B cell (primary cell): ENCODE measurements around the gene RPL11. TPM values are rescaled to one million over a fixed set of nuclear protein-coding genes. Genes with fewer than 3 reads are reported as not detected.

ENCODE experiments used
- ATAC-seq: fragments of 200-7000 bp; cut with Tn5 transposase; one replicate; pipeline ENCODE4 v1.10.0; 2021; ENCODE audit warnings: low read depth, mild to moderate bottlenecking, moderate number of reproducible peaks, moderate library complexity
- CTCF ChIA-PET: fragments of 350-600 bp; sonication (Branson Sonifier 250); formaldehyde crosslinking; loops from one replicate; lab custom pipeline; 2021; ENCODE audit warnings: antibody characterized with exemption, inconsistent platforms; lab: Charles Lee
- POLR2A ChIA-PET: fragments of 350-600 bp; sonication (Branson Sonifier 250); formaldehyde crosslinking; loops from one replicate; lab custom pipeline; 2021; ENCODE audit warnings: antibody characterized with exemption; lab: Charles Lee
- DNase-seq: peaks from one replicate; pipeline ENCODE4 v3.0.0; 2013
- H2AFZ ChIP-seq: 2 replicates; pipeline ENCODE4 v1.6.1; 2012; ENCODE audit warnings: mild to moderate bottlenecking, low read depth, low read length; ENCODE audit not compliant: insufficient read depth, poor library complexity, severe bottlenecking
- H3K27ac ChIP-seq, 2 donors: 1 replicate in 1 of 2; 2 replicates in 1 of 2; pipeline ENCODE4 v1.5.1; 2012 to 2013; ENCODE audit warnings: low read length in 2 of 2, mild to moderate bottlenecking in 2 of 2, moderate library complexity in 1 of 2
- H3K27me3 ChIP-seq, 4 experiments: fragments of 200-600 bp in 1 of 4; sonication (generic) in 1 of 4; replicated peaks in 1 of 4; 1 replicate in 2 of 4; 2 replicates in 2 of 4; pipeline versions ENCODE4 v1.6.1 to v1.7.0; 2013 to 2016; ENCODE audit warnings: low read length in 3 of 4, mild to moderate bottlenecking in 2 of 4, mixed read lengths in 1 of 4, moderate library complexity in 1 of 4; ENCODE audit not compliant: insufficient read depth in 4 of 4, control insufficient read depth in 3 of 4; ENCODE audit errors: control extremely low read depth in 1 of 4
- H3K36me3 ChIP-seq, 2 experiments: replicated peaks in 1 of 2; 1 replicate in 1 of 2; 2 replicates in 1 of 2; pipeline versions ENCODE4 v1.6.1 to v1.7.1; 2013; ENCODE audit warnings: low read length in 1 of 2; ENCODE audit not compliant: insufficient read depth in 2 of 2, control insufficient read depth in 1 of 2; ENCODE audit errors: control extremely low read depth in 1 of 2, extremely low read depth in 1 of 2
- H3K4me1 ChIP-seq, 2 donors: fragments of 200-600 bp in 1 of 2; sonication (generic) in 1 of 2; 1 replicate in 1 of 2; 2 replicates in 1 of 2; pipeline versions ENCODE4 v1.5.1 to v1.6.1; 2013 to 2017; ENCODE audit warnings: low read length in 2 of 2; ENCODE audit not compliant: control insufficient read depth in 2 of 2, insufficient read depth in 2 of 2
- H3K4me2 ChIP-seq: replicated peaks from 2 replicates; pipeline ENCODE3; 2012; ENCODE audit warnings: mild to moderate bottlenecking, low read depth, low read length; ENCODE audit not compliant: poor library complexity, severe bottlenecking
- H3K4me3 ChIP-seq, 5 experiments: fragments of 200-600 bp in 1 of 5; sonication (generic) in 1 of 5; 1 replicate in 3 of 5; 2 replicates in 2 of 5; pipeline versions ENCODE4 v1.5.1 to v1.7.0; 2011 to 2016; ENCODE audit warnings: low read length in 4 of 5, mild to moderate bottlenecking in 4 of 5, low read depth in 2 of 5, control low read depth in 1 of 5, moderate library complexity in 1 of 5; ENCODE audit not compliant: insufficient read depth in 1 of 5; ENCODE audit errors: control extremely low read depth in 1 of 5, extremely low read depth in 1 of 5
- H3K79me2 ChIP-seq: fragments of 200-600 bp; sonication (generic); one replicate; pipeline ENCODE4 v1.6.0; 2016; ENCODE audit warnings: low read length; ENCODE audit not compliant: control insufficient read depth, insufficient read depth
- H3K9ac ChIP-seq: fragments of 200-600 bp; sonication (generic); 2 replicates; pipeline ENCODE4 v1.6.1; 2017; ENCODE audit warnings: mild to moderate bottlenecking, low read length, moderate library complexity
- H3K9me3 ChIP-seq, 3 donors: one replicate each; pipeline versions ENCODE4 v1.6.1 to v1.7.1; 2013; ENCODE audit warnings: low read length in 2 of 3; ENCODE audit not compliant: control insufficient read depth in 2 of 3, insufficient read depth in 1 of 3; ENCODE audit errors: control extremely low read depth in 1 of 3
- H4K20me1 ChIP-seq: 2 replicates; pipeline ENCODE4 v1.6.0; 2012; ENCODE audit warnings: mild to moderate bottlenecking, low read length; ENCODE audit not compliant: insufficient read depth, control insufficient read depth, poor library complexity, severe bottlenecking
- H3K27ac Mint-ChIP-seq: one replicate; pipeline ENCODE4 v1.8.0; 2021; ENCODE audit warnings: mixed read lengths
- H3K27me3 Mint-ChIP-seq: one replicate; pipeline ENCODE4 v1.8.0; 2021; ENCODE audit warnings: mixed read lengths
- H3K4me1 Mint-ChIP-seq: one replicate; pipeline ENCODE4 v1.8.0; 2021; ENCODE audit warnings: mixed read lengths
- H3K4me3 Mint-ChIP-seq: one replicate; pipeline ENCODE4 v1.8.0; 2021; ENCODE audit warnings: mixed read lengths
- H3K9me3 Mint-ChIP-seq: one replicate; pipeline ENCODE4 v1.8.0; 2022; ENCODE audit warnings: mixed read lengths; ENCODE audit not compliant: insufficient read depth
- EZH2 ChIP-seq: IDR thresholded peaks from 2 replicates; pipeline ENCODE4 v1.6.1; 2012; ENCODE audit warnings: borderline replicate concordance, low read depth, mild to moderate bottlenecking, moderate library complexity, low read length; ENCODE audit not compliant: insufficient read depth, poor library complexity, severe bottlenecking
- WGBS: methylation state at CpG from one replicate; pipeline ENCODE4 v1.1.5; 2013; ENCODE audit warnings: missing lambda C conversion rate; ENCODE audit not compliant: insufficient coverage; 5-methylcytosine and 5-hydroxymethylcytosine counted together
- intact Hi-C: fragments of 100-400 bp; cut with micrococcal nuclease; formaldehyde crosslinking; loops from one replicate; pipeline ENCODE4 v1.10.0; 2022
- polyA minus RNA-seq: library from RNA; depleted of rRNA, polyadenylated mRNA; stranded (reverse); fragments of >200 nt; gene quantifications from 2 replicates; pipeline ENCODE4 v1.2.3, GENCODE V29; 2012
- polyA plus RNA-seq: library from polyadenylated mRNA; depleted of rRNA; stranded (reverse); fragments of >200 nt; gene quantifications from 2 replicates; pipeline ENCODE4 v1.2.3, GENCODE V29; 2012
- total RNA-seq, 2 donors: library from RNA; stranded (reverse); fragments of 120-200 nt in 1 of 2; gene quantifications; 1 replicate in 1 of 2; 2 replicates in 1 of 2; pipeline versions ENCODE4 v1.2.3 to v1.2.4, GENCODE V29; 2013 to 2022
- TF ChIP-seq, protein P1 (sequence below): fragments of 200-600 bp; IDR thresholded peaks from one replicate; pipeline ENCODE4 v1.8.0; 2022; ENCODE audit warnings: antibody characterized with exemption, mild to moderate bottlenecking

Gene RPL11
- total RNA-seq = 1,439 and 1,539 TPM in 2 replicates
- 5,101 TPM for total RNA-seq (2013)
- polyA plus RNA-seq = 1,373 and 1,928 TPM in 2 replicates
- 1,240 and 1,317 TPM in 2 replicates for polyA minus RNA-seq

DNA sequence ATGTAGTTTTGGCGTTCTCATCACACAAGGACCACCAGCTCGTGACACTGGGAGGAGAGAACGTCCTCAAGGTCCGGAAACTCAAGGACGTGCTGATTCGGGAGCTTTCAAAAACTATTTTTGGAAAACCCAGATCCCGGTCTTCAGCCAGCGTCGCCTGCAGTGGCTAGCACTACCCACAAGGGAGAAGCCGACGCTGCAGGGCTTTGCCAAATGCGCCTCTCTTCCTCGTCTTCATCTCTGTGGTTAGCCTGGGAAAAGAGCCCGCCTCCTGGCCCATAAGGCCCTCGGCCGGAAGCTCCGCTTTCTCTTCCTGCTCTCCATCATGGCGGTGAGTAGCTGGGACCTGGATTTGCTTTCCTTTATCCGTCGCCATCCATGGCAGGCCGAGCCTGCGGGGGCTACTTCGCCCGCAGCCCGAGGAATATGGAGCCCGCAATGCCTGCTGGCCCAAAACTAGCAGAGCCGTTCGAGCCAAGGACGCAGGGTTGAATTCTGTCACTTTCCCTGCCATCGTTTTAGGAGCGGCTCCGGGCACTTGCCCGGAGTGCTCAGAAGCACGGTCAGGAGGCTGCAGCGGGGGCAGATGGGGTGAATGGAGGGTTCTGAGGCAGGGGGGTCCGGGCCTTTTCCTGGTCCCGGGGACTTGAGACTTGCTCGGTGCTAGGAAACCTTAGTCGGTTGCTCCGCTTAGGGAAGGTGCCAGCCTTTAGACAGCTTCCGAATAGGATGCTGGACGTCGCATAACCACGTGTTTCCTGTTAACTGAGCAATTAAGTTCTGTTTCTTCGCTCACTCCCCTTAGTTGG, at the start of gene RPL11:
RPL11 (plus strand) TSS at position 308 of the 809 bp plus-strand sequence; CDS start at position 326, 18 bp downstream.
- Histone ChIP-seq H3K4me1 (peaks cover 16 to 22% of the 10 kb centered on the region in 2 donors), H2AFZ (peak within 1 kb of the TSS; percentile 71), H3K4me2 (peak within 1 kb of the TSS; percentile 81), H3K9ac (peak within 1 kb of the TSS; percentile 82), H3K27me3 (no peaks in the 10 kb centered on the region), H3K27ac (peak within 1 kb of the TSS; percentile 79 to 84), H3K79me2 (peaks cover 15% of the 10 kb centered on the region), H4K20me1 (peaks cover 37% of the 10 kb centered on the region), H3K36me3 (peaks cover 2 to 43% of the 10 kb centered on the region in 2 experiments), H3K9me3 (peaks cover 0 to 7% (median 0%) of the 10 kb centered on the region in 3 donors), H3K4me3 (peak within 1 kb of the TSS; percentile 76 to 99 (median 77))
- no peaks in the 10 kb centered on the region for H3K27me3 Mint-ChIP-seq
- peak; percentile 92 for DNase-seq
- no peaks in the 10 kb centered on the region for H3K9me3 Mint-ChIP-seq
- intact Hi-C loops = loop anchor here (1.0 to 10.0 kb wide), 8 partner anchors 29 to 723 kb away; partner anchors contain the start of genes ELOA, FUCA1, NIPAL3 and STPG1
- ChIA-PET POLR2A (interaction anchor here (0.6 to 2.6 kb wide), 13 partner anchors 29 to 347 kb away, joined by 3 to 20 read pairs (median 5); partner anchors contain the start of genes CNR2, ELOA, HNRNPR and PITHD1), CTCF (interaction anchor here (0.6 to 10.1 kb wide), 32 partner anchors 9 to 336 kb away, joined by 3 to 112 read pairs (median 5); partner anchors contain the start of genes ELOA and PITHD1)
- H3K4me3 Mint-ChIP-seq = peak within 1 kb of the TSS; percentile 97
- TF ChIP-seq, protein P1, sequence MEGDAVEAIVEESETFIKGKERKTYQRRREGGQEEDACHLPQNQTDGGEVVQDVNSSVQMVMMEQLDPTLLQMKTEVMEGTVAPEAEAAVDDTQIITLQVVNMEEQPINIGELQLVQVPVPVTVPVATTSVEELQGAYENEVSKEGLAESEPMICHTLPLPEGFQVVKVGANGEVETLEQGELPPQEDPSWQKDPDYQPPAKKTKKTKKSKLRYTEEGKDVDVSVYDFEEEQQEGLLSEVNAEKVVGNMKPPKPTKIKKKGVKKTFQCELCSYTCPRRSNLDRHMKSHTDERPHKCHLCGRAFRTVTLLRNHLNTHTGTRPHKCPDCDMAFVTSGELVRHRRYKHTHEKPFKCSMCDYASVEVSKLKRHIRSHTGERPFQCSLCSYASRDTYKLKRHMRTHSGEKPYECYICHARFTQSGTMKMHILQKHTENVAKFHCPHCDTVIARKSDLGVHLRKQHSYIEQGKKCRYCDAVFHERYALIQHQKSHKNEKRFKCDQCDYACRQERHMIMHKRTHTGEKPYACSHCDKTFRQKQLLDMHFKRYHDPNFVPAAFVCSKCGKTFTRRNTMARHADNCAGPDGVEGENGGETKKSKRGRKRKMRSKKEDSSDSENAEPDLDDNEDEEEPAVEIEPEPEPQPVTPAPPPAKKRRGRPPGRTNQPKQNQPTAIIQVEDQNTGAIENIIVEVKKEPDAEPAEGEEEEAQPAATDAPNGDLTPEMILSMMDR = peak; percentile 79
- no peak for TF ChIP-seq EZH2
- peaks cover 48% of the 10 kb centered on the region for H3K4me1 Mint-ChIP-seq
- ATAC-seq = peak; percentile 100
- peak within 1 kb of the TSS; percentile 94 for H3K27ac Mint-ChIP-seq
- under 1% methylated on average over 45 of the region's 45 CpGs for WGBS
